SK-MEL-5 (cell line): ENCODE data around the gene GPR161. TPM values are rescaled to one million over a fixed set of nuclear protein-coding genes. Genes with fewer than 3 reads are reported as not detected.

Experiments
- DNase-seq: peaks from one replicate; pipeline ENCODE4 v3.0.0-alpha.2; 2016; ENCODE audit warnings: low read depth, low spot score
- in situ Hi-C: cut with HindIII; loops from 2 replicates; pipeline ENCODE4 v1.10.0; 2016; ENCODE audit warnings: low sequenced_read_pairs, high pct_unique_total_duplicates, low pct_unique_long_range_greater_than_20kb
- total RNA-seq: library from RNA; depleted of rRNA; stranded (reverse); fragments of >200 nt; shearing (Covaris generic); gene quantifications from 2 replicates; pipeline ENCODE4 v1.2.3, GENCODE V29; 2014

The GPR161 gene
- total RNA-seq, 1 experiment from 2014 or later, result 38.2 TPM

DNA sequence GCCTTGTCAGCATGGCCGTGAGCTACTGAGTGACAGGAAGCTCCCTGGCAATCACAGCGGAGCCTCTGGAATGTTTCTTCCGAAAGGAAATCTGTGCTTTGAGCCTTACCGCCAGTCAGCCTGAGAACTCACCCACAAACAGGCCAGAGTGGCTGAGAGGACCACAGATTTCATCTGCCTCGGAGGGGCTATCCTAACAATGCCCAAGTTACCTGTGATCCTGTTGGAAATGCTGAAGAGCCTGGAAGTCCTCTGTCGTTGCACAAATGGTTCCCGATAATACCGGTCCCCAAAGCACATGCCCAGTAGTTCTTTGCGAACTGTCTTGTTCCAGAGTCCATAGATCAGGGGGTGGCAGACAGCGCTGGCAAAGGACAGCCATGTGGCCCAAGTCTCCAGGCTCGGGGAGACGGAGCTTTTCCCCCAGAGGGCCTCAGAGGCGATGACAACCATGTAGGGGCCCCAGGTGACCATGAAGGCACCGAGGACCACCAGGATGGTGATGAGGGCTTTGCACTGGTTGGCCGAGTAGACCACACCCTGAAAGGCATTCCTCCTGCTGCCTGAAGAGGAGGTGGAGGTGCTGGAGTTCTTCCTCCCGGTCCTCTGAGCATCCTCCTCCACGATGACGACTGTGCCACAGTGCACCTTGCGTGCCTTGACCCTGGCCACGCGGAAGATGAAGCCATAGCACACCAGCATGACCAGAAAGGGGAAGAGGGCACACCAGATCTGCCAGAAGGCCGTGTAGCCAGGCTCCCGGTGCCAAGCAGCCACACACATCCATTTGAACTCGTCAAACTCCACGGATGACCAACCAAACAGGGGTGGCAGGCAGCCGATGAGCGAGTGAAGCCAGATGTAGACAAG, 40.2 kb downstream of the GPR161 start:
- no peak for DNase-seq
- in situ Hi-C loops, result no loop called here

DNA sequence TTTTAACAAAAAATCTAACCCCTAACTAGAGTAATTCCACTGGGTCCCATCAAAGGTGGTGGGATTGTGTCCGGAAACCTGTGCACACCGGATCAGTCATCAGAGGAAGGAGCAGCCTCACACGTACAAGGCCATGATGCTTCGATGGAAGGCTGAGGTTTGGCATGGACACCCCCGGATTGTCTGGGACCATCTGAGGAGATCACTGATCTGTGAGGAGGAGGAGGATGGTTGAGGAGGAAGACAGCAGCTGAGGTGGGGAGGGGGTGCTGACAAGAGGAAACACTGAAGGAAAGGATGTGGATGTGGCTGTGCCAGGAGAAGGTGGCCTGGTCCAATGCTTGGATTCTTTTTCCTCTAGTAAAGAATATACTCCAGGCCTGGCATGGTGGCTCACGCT, 41.3 kb downstream of the GPR161 start:
- in situ Hi-C loops, result no loop called here
- no peak for DNase-seq

DNA sequence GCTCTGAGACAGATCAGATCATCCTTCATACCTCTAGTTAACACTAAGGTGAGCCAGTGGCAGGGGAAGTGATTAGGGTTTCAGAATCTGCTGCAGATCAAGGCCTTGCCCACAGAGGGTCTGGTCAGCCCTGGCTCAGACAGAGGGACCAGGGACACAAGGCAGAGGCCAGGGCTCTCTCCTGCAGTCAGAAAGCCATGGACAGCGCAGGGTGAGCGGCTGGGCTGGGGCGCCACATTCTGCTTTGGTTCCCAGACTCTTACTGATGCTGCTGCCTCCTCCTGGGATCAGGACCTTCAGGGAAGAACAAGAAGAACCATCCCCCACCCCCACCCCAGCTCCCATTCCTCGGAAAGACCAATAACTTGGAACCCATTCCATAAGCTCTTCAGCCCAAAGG, 43.1 kb downstream of the GPR161 start:
- in situ Hi-C loops, result no loop called here
- no peak for DNase-seq

DNA sequence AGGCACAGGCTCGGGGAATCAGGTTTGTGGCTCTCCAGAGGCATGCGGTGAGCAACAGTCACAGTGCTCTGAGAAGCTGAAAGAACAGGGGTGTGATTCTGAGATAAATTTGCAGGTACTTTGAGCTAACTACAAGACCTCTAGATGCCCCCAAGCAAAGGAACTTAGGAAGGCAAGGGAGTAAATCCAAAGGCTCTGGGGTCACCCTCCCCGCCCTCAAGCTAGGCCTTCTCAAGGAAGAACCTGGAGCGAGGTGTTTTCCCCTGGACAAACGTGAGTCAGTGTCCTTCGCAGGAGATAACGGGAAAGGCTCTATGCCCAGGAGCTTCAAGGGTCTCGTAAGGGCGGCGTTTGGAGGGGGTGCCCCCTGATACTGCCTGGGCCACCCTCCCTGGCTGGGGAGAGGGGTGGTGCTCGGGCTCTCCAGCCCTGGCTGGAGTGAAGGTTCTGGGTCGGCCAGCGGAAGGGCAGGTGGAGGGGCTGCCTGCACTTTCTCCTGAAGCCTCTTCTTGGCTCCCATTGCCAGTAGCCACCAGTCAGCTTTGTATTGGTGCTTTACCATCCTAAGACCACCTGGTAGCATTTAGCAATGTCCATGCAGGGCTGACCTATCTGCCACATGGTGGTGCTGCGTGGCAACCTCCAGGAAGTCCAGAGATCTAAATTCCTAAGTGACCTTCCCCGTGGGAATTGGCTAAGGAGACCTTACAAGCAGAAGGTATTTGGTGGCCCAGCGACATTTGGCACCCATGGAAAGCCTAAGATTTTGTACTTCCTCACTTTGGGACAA, 44.0 kb downstream of the GPR161 start:
- in situ Hi-C loops, result no loop called here

DNA sequence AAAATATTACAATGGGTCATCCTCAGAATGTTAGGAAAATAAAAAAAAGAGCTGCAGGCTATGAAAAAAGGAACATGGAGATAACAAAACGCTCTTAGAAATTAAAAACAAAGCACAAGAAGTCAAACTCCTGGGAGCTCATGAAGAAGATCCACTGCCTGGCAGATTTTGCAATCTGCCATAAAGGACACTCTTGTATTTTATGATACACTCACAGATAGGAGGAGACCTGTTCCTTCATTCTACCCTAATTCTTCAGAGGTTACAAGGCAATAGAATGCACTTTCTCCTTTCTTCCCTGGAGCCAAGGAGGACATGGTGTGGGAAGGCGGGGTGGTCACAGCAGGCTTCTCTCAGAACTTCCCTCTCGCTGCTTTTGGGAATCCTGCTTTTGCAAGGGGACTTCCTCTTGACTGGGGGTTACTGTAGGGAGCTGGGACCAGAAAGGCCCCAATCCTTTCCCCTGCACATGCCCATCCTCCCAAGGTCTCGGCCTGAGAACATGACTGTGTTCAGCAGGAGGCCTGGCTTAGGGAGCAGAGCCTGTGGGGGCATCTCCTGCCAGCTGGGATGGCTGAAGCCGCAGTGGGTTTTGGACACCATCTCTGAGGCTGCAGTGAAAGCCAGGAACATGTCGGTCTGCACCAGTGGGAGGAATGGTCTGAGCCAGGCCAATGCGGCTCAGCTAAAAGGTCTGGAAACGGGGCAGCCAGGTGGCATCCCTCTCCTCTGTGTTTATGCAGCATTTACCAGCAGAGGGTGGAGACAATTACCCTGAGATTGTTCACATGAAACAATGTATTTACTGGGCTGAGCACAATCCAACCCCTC, 44.8 kb downstream of the GPR161 start:
- in situ Hi-C loops, result no loop called here

More for the DNA sequence above, 44.0 kb downstream of the GPR161 start:
- DNase-seq, result peak; percentile 61

DNA sequence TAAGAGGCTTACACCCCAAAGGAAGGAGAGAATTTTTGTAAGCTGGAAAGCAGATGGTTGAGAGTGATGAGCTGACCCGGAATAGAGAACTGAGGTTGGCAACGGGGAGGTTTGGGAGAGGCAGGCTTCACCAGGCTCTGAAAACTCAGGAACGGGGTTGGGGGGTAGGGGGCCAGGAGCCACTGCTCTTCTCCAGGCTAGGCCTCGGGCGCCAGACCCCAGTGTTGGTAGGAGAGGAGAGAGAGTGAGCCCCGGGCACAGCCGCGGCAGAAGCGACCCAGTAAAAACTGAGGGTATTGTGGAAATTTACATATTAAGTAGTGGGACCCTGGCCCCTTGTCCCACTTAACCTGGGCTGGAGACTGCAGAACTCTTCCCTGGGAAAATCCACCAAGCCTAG, 45.7 kb downstream of the GPR161 start:
- in situ Hi-C loops, result no loop called here
- DNase-seq, result no peak

More for the DNA sequence above, 44.8 kb downstream of the GPR161 start:
- DNase-seq, result peak; percentile 94

DNA sequence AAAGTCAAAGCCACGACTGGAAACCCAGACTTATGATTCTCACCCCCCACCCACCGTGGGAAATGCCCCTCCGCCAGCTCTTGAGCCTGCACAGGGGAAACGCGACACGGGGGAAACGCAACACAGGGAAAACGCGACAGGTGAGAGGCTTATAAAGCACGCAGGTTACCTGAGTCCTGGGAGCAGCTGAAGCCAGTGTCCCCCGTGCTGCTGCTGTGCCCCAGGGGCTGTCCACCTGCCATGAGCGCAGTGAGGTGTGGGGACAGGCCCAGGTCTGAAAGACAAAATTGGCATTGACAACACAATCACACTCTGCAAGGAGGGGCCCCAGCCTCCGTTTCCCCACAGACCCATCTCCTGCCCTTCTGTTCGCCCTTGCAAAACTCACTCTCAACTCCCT, 46.3 kb downstream of the GPR161 start:
- in situ Hi-C loops, result no loop called here

DNA sequence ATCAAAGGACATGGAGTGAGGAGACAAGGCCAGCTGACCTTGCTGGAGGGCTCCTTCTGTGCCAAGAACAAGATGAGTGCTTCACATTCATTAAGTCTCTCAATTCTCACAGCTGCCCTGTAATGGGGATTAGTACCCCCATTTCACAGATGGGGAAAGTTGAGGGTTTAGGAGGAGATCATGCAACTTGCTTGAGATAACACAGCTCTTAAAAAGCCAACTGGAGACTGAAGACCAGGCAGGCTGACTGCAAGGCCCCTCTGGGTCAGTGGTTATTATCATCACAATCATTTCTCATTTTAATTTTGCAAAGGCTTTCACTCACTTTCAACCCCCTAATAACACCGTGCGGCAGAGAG, 46.8 kb downstream of the GPR161 start:
- in situ Hi-C loops, result no loop called here
- no peak for DNase-seq

More for the DNA sequence above, 46.3 kb downstream of the GPR161 start:
- no peak for DNase-seq

DNA sequence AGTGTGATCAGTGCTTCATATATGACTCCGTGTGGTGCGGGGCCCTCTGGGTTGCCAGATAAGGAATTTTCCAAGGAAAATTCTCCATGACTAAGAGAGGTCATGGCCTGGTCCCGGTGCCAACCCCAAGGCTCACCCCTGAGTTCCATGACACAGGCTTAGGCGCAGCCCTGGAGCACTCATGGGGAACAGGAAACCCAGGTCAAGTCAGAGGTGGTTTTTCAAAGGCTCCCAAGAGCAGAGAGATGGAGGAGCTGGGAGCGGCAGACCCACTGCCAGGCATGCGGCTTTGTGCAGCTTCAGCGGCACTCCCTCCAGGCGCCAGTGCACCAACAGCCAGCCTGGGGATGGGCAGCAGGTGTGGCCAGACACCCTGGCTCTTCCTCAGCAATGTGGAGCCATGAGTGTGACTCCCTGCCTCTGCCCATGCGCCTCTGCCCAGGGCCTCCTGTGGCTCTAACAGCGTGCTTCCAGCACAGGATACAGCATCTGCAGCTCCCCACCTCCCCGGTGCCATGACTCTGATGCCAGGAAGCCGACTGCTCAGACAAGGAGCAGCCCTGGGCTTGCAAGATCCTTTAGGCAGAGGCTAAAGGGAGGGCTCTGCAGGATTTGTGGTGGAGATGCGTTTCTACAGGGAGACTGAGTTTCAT, 47.3 kb downstream of the GPR161 start:
- in situ Hi-C loops, result no loop called here
- DNase-seq, result no peak

DNA sequence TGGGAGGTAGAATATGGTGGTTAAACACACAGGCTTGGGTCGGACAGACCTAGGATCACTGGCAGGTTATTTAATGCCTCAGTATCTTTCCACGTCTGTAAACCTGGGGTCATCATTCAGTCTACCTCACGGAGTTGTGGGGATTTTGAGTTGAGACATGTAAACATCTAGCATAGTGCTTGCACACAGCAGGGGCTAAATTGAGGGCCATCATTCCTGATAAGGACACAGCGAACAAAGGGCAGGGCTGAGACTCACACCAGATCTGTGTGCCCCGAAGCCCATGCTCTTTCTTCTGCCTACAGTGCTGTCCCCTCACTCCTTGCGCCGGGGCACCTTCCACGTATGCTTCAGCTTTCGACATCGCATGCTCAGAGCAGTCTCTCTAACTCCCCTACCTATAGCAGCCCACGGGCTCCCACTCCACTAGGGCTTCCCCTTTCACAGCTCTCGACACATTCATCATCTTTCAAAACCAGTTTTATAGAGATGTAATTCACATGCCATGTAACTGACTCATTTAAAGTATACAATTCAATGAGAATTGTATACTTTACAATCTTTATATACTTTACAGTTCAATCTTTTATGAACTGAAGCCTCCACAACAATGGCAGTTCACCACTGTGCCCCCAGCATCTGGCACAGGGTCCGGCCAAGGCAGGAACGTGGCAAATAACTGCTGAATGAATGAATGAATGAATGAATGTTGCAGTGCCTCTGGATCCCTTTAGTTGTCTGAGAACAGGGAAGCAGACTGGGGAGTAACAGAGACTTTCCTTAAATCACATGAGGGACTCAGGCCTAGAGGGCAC, 48.0 kb downstream of the GPR161 start:
- no peak for DNase-seq
- in situ Hi-C loops, result no loop called here

DNA sequence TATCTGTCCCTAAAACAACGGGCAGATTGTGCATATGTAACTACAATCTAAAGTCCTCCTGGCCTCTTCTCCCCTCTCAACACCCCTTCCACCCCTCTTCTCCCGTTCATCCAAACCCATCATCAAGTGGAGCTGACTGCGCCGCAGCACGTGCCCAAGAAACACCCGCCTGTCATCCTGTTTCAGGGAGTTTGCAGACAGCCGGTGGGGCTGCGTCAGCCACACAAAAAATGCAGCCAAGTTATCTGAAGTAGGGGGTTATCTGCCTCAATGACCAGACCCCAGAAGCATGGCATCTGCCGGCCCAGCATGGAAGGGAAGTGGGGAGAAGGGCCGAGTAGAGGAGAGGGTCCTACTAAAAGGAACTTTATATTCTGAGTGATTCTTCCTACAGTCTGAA, 49.0 kb downstream of the GPR161 start:
- in situ Hi-C loops, result no loop called here
- DNase-seq, result no peak

DNA sequence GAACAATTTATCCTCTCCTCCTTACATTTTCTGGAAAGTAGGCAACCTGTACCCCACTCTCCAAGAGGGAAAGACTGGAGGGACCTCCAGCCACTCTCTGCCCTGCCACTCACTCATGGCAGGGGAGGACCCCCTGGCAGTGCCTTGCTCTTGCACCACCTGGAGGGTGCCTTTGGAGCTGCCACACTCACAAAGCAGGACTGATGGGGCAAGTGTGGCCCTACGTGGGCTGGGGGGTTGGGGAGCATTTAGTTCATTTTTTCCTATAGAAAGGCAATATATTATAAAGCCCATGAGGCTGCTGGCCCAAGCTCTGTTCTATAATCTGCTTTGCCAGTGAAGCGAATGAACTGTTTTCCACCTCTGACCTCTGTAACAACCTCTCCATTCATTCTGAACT, 50.3 kb downstream of the GPR161 start:
- DNase-seq, result no peak
- in situ Hi-C loops, result no loop called here

DNA sequence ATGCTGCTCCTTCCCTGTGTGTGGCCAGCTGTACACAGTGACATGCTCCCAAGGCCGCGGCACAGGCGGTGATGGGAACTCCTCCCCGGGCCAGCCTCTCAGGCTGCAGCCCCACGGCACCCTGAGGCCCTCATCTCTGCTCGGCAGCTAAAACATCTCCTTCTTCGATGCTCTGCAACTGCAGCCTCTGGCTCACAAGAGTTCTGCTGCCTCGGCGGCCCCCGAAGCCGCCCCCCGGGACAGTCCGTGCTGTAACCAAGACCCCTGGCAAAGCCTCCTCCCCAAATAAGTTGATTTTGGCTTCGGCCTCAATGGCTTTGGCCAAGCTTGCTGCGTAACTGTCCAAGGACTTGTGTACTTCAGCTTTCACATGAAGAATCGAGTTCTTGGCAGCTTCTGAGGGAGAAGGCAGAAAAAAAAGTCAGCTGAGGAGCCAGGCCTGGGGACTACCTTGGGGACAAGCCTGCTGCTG, 51.3 kb downstream of the GPR161 start:
- in situ Hi-C loops, result no loop called here

DNA sequence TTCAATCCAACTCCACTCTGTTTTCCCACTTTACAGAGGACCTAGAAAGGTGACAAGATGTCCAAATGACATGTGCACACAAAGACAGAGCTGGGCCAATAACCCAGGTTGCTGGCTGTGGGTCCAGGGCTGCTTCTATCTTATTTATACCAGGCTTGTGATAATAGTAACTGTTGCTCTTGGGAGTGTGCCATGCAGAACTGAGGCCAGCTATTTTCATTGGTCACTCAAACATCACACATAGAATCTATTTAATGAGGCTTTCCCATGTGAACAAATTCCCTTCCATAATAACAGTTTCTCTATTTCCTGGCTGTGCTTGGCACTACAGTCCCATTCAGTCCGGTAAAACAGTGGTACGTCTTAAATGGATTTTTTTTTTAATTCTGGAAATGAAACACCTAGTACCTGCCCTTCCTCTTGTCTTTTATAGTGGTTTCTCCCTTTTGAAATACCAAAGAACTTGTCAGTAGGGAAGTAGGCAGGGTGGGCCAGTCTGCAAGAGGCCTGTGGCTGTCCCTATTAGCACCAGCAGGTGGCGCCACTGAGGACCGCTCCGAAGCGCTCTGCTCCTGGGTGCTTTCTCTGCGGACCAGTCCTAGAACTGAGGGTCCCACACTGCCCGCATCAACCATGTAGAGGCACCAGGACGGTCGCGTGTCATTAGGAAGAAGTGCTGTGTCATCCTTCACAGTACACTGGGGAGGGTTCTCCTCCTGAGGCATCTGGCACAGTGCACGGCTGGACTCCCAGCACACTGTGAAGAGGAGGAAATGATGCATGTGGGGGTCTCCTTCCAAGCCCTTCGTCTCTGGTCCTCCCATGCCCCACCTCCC, 52.1 kb downstream of the GPR161 start:
- DNase-seq, result peak; percentile 62
- in situ Hi-C loops, result no loop called here

More for the DNA sequence above, 51.3 kb downstream of the GPR161 start:
- no peak for DNase-seq

DNA sequence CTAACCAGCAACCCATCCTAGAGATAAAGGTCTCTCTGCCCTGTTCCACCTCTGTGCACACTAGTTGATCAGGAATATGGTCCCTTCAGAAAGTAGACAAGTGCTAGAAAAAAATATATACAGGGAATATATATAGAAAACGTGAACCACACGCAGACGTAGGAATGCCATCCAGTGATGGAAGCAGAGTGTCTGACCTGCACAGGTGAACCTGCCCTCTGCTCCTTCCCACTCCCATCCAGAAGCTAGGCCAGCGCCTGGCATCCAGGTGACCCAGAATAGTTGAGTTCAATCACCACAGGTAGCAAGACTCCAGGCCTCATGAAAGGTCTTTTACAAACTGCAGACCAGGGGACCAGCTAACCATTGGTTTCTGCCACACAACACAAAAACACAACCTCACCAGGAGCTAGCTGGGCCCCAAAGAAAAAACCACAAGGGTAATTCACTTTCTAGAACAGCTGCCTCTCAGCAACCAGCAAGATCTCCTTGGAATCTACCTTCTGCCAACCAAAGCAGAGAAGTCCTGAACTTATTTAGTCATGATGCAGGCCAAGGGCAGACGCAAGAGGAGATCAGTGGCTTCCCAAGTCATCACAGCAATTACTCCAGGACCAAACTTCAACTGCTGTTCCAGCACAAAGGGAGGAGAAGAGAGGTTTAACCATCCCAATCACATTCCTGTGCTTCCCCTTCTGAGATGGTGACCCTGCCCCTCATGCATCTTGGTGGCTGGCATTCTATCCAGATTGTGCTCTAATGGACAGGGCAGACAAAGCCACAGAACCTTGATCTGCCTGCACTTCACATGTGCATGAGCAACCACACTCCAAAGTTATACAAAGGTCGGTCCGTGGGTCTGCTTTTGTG, 53.0 kb downstream of the GPR161 start:
- DNase-seq, result no peak
- in situ Hi-C loops, result no loop called here
